ENCODE results near the gene EPS15. TPM values are rescaled to one million over a fixed set of nuclear protein-coding genes. Genes with fewer than 3 reads are reported as not detected.
"Not testable (repeated sequence)": the region's sequence is repeated elsewhere in the genome, so short reads cannot be mapped to it uniquely, and the experiment has no call there.

The EPS15 gene
- total RNA-seq, 2 donors from 2014 or later, result 40.3 to 55.8 TPM

- DNase-seq, result no peak
- intact Hi-C loops (cut with DNase I), result no loop called here
- Histone ChIP-seq H3K9ac (ENCODE audit: low read depth in 2 of 2, low read length in 2 of 2) (no peak overlapping the region), H3K27ac (no peak overlapping the region), H3K36me3 (no peaks in the 10 kb centered on the region), H3K27me3 (no peaks in the 10 kb centered on the region), H3K4me1 (no peaks in the 10 kb centered on the region), H3K9me3 (no peaks in the 10 kb centered on the region), H3K4me3 (no peak overlapping the region)
- no peak for TF ChIP-seq CTCF (IDR thresholded peaks at IDR 0.05)
These were observed 14.1 kb downstream of the EPS15 start for GRCh38 chr1:51504806-51505525.

GRCh38 chr1:51501218-51501630 is 17.8 kb downstream of the EPS15 start:
- H3K4me3 ChIP-seq; H3K36me3 ChIP-seq; H3K9me3 ChIP-seq; H3K9ac ChIP-seq (ENCODE audit: low read depth in 2 of 2, low read length in 2 of 2); H3K27me3 ChIP-seq; H3K27ac ChIP-seq; intact Hi-C loops (cut with DNase I); DNase-seq; H3K4me1 ChIP-seq: not testable (repeated sequence)

GRCh38 chr1:51499694-51500093 is 19.4 kb downstream of the EPS15 start:
- Histone ChIP-seq H3K4me3 (no peak overlapping the region), H3K36me3 (no peaks in the 10 kb centered on the region), H3K9me3 (no peaks in the 10 kb centered on the region), H3K27ac (no peak overlapping the region), H3K9ac (ENCODE audit: low read depth in 2 of 2, low read length in 2 of 2) (no peak overlapping the region), H3K4me1 (peaks cover 2% of the 10 kb centered on the region), H3K27me3 (no peaks in the 10 kb centered on the region)
- no peak for TF ChIP-seq CTCF (IDR thresholded peaks at IDR 0.05)
- no peak for DNase-seq
- intact Hi-C loops (cut with DNase I), result no loop called here

GRCh38 chr1:51498924-51499323 is 20.1 kb downstream of the EPS15 start:
- H3K9ac ChIP-seq (ENCODE audit: low read depth in 2 of 2, low read length in 2 of 2), result no peak overlapping the region
- no peak for TF ChIP-seq CTCF (IDR thresholded peaks at IDR 0.05)
- no peaks in the 10 kb centered on the region for H3K36me3 ChIP-seq
- intact Hi-C loops (cut with DNase I), result no loop called here
- no peak for DNase-seq
- no peak overlapping the region for H3K27ac ChIP-seq
- H3K4me3 ChIP-seq, result no peak overlapping the region
- H3K4me1 ChIP-seq, result peaks cover 5% of the 10 kb centered on the region
- no peaks in the 10 kb centered on the region for H3K9me3 ChIP-seq
- H3K27me3 ChIP-seq, result no peaks in the 10 kb centered on the region

GRCh38 chr1:51497340-51497739 is 21.7 kb downstream of the EPS15 start:
- no peak overlapping the region for H3K4me3 ChIP-seq
- H3K36me3 ChIP-seq, result no peaks in the 10 kb centered on the region
- DNase-seq, result no peak
- TF ChIP-seq CTCF (IDR thresholded peaks at IDR 0.05), result no peak
- no peaks in the 10 kb centered on the region for H3K9me3 ChIP-seq
- H3K27me3 ChIP-seq, result no peaks in the 10 kb centered on the region
- intact Hi-C loops (cut with DNase I), result no loop called here
- H3K9ac ChIP-seq (ENCODE audit: low read depth in 2 of 2, low read length in 2 of 2), result no peak overlapping the region
- no peak overlapping the region for H3K27ac ChIP-seq
- peaks cover 5% of the 10 kb centered on the region for H3K4me1 ChIP-seq

GRCh38 chr1:51494138-51494830 is 24.8 kb downstream of the EPS15 start:
- no peaks in the 10 kb centered on the region for H3K36me3 ChIP-seq
- H3K9me3 ChIP-seq, result no peaks in the 10 kb centered on the region
- peak overlapping the region; percentile 22 for H3K27ac ChIP-seq
- no peak for DNase-seq
- no peak overlapping the region for H3K4me3 ChIP-seq
- TF ChIP-seq CTCF (IDR thresholded peaks at IDR 0.05), result no peak
- H3K27me3 ChIP-seq, result no peaks in the 10 kb centered on the region
- peaks cover 5% of the 10 kb centered on the region for H3K4me1 ChIP-seq
- intact Hi-C loops (cut with DNase I), result no loop called here
- no peak overlapping the region for H3K9ac ChIP-seq (ENCODE audit: low read depth in 2 of 2, low read length in 2 of 2)
